ENCODE data around the gene GAL3ST2.
"Not testable (repeated sequence)": the region's sequence is repeated elsewhere in the genome, so short reads cannot be mapped to it uniquely, and the experiment has no call there.

Gene GAL3ST2

GRCh38 chr2:241780939-241781569 is 4.4 kb downstream of the GAL3ST2 start:
- no peak for DNase-seq (ENCODE audit: low read depth)

GRCh38 chr2:241782053-241782452 is 5.4 kb downstream of the GAL3ST2 start:
- H3K4me3 ChIP-seq (ENCODE audit: low read length); DNase-seq (ENCODE audit: low read depth): not testable (repeated sequence)

More at GRCh38 chr2:241780939-241781569, 4.4 kb downstream of the GAL3ST2 start:
- TF ChIP-seq CTCF (conservative IDR thresholded peaks at IDR 0.05; ENCODE audit: low read depth, low read length): no peak
- no peak overlapping the region for H3K4me3 ChIP-seq (ENCODE audit: low read length)

- no peak for DNase-seq (ENCODE audit: low read depth)
- no peak for TF ChIP-seq CTCF (conservative IDR thresholded peaks at IDR 0.05; ENCODE audit: low read depth, low read length)
- no peak overlapping the region for H3K4me3 ChIP-seq (ENCODE audit: low read length)
Observed at GRCh38 chr2:241788135-241788534, 11.5 kb downstream of the GAL3ST2 start.

GRCh38 chr2:241788572-241788971 is 11.9 kb downstream of the GAL3ST2 start:
- no peak for DNase-seq (ENCODE audit: low read depth)
- no peak for TF ChIP-seq CTCF (conservative IDR thresholded peaks at IDR 0.05; ENCODE audit: low read depth, low read length)
- no peak overlapping the region for H3K4me3 ChIP-seq (ENCODE audit: low read length)

- DNase-seq (ENCODE audit: low read depth); H3K4me3 ChIP-seq (ENCODE audit: low read length): not testable (repeated sequence)
Observed at GRCh38 chr2:241791385-241791784, 14.8 kb downstream of the GAL3ST2 start.

- no peak overlapping the region for H3K4me3 ChIP-seq (ENCODE audit: low read length)
- TF ChIP-seq CTCF (conservative IDR thresholded peaks at IDR 0.05; ENCODE audit: low read depth, low read length): no peak
- no peak for DNase-seq (ENCODE audit: low read depth)
Observed at GRCh38 chr2:241793385-241793784, 16.8 kb downstream of the GAL3ST2 start.

- H3K4me3 ChIP-seq (ENCODE audit: low read length): no peak overlapping the region
- DNase-seq (ENCODE audit: low read depth): no peak
- TF ChIP-seq CTCF (conservative IDR thresholded peaks at IDR 0.05; ENCODE audit: low read depth, low read length): no peak
Observed at GRCh38 chr2:241794250-241794823, 17.7 kb downstream of the GAL3ST2 start.

All from retinal pigment epithelial cell (primary cell).